Left lung (tissue), 10 donors: ENCODE data around the gene PTPRD. TPM values are rescaled to one million over a fixed set of nuclear protein-coding genes. Genes with fewer than 3 reads are reported as not detected.

Source experiments
- ATAC-seq: fragments of 200-7000 bp; cut with Tn5 transposase; one replicate; pipeline ENCODE4 v1.9.1; 2020; ENCODE audit warnings: moderate library complexity
- DNase-seq, 4 donors: peaks; one replicate each; pipeline ENCODE4 v3.0.0-alpha.2; 2013 to 2020
- H3K27ac ChIP-seq, 2 donors: fragments of 200-600 bp; sonication (generic) in 1 of 2; one replicate each; pipeline versions ENCODE4 v1.5.0 to v1.8.0; 2020 to 2021
- H3K27me3 ChIP-seq, 2 donors: fragments of 200-600 bp; sonication (generic) in 1 of 2; one replicate each; pipeline versions ENCODE4 v1.5.0 to v1.8.0; 2020 to 2021
- H3K36me3 ChIP-seq, 2 donors: fragments of 200-600 bp; sonication (generic) in 1 of 2; one replicate each; pipeline versions ENCODE4 v1.5.0 to v1.8.0; 2020 to 2021
- H3K4me1 ChIP-seq, 2 donors: fragments of 200-600 bp; one replicate each; pipeline ENCODE4 v1.8.0; 2021
- H3K4me3 ChIP-seq, 2 donors: fragments of 200-600 bp; sonication (generic) in 1 of 2; one replicate each; pipeline versions ENCODE4 v1.5.0 to v1.8.0; 2020 to 2021; ENCODE audit warnings: mild to moderate bottlenecking in 1 of 2
- H3K9me3 ChIP-seq, 2 donors: fragments of 200-600 bp; sonication (generic) in 1 of 2; one replicate each; pipeline versions ENCODE4 v1.5.0 to v1.8.0; 2020 to 2021
- CTCF ChIP-seq, 2 donors: fragments of 200-600 bp; sonication (generic) in 1 of 2; IDR thresholded peaks; one replicate each; pipeline versions ENCODE4 v1.5.0 to v1.8.0; 2021; ENCODE audit warnings: antibody characterized with exemption in 2 of 2
- intact Hi-C, 2 donors: fragments of 100-400 bp; cut with DNase I; formaldehyde crosslinking; loops; one replicate each; pipeline versions ENCODE4 v1.11.2 to v1.14.2; 2022
- polyA plus RNA-seq, 6 donors: library from polyadenylated mRNA; unstranded; fragments of 120-200 nt; gene quantifications; one replicate each; pipeline ENCODE4 v1.2.1, GENCODE V29; 2013; ENCODE audit not compliant: insufficient read length in 6 of 6
- total RNA-seq, 2 donors: library from RNA; stranded (reverse); fragmentation: NEBNext Ultra II Directional; extraction: Animal tissue kit (Norgen Biotek cat#: 25700); gene quantifications; one replicate each; pipeline ENCODE4 v1.2.1, GENCODE V29; 2021
- donor health status: DM: no; HTN: yes; CAD: no.
- donor health status: DM: no; HTN: no; CAD: no.

PTPRD gene
- total and polyA plus RNA-seq, 8 donors, result 24.2 to 167 (median 139) TPM

- no peaks in the 10 kb centered on the region for H3K4me1 ChIP-seq
- ATAC-seq, result no peak
- H3K27ac ChIP-seq, result no peak overlapping the region
- no peaks in the 10 kb centered on the region for H3K36me3 ChIP-seq
- H3K4me3 ChIP-seq, result no peak overlapping the region
- H3K27me3 ChIP-seq, result no peaks in the 10 kb centered on the region
- intact Hi-C loops, result no loop called here
- no peaks in the 10 kb centered on the region for H3K9me3 ChIP-seq
- no peak for TF ChIP-seq CTCF (IDR thresholded peaks at IDR 0.05)
- no peak for DNase-seq
Observed at GRCh38 chr9:8844549-8844948, 1768.3 kb downstream of the PTPRD start.

- Histone ChIP-seq H3K36me3 (no peaks in the 10 kb centered on the region), H3K4me3 (no peak overlapping the region), H3K27ac (no peak overlapping the region), H3K9me3 (no peaks in the 10 kb centered on the region), H3K27me3 (no peaks in the 10 kb centered on the region), H3K4me1 (no peaks in the 10 kb centered on the region)
- DNase-seq (no peak), ATAC-seq (no peak)
- intact Hi-C loops, result no loop called here
- no peak for TF ChIP-seq CTCF (IDR thresholded peaks at IDR 0.05)
Observed at GRCh38 chr9:8842402-8843193, 1770.2 kb downstream of the PTPRD start.

DNA sequence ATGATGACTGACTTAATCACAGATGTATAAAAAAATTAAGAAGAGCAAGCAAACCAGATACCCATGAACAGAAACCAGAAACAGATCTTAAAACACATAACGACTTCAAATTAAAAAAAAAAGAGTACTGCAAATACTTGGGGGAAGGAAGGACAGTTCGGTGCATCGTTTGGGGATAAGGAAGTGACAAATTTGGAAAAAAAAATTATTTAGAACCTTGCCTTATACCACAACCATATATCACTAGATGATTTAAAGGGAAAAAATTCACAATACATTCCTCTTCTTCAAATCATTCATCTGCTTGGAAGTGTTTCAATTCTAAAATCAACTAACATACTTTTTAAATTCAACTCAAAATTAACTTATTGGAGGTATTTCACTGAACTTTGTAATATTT, 1774.7 kb downstream of the PTPRD start:
- no peak overlapping the region for H3K4me3 ChIP-seq
- no peak for TF ChIP-seq CTCF (IDR thresholded peaks at IDR 0.05)
- ATAC-seq, result no peak
- no peaks in the 10 kb centered on the region for H3K27me3 ChIP-seq
- no peaks in the 10 kb centered on the region for H3K9me3 ChIP-seq
- no peak overlapping the region for H3K27ac ChIP-seq
- intact Hi-C loops, result no loop called here
- no peak for DNase-seq
- H3K4me1 ChIP-seq, result no peaks in the 10 kb centered on the region
- H3K36me3 ChIP-seq, result no peaks in the 10 kb centered on the region

- H3K4me1 ChIP-seq, result no peaks in the 10 kb centered on the region
Observed at GRCh38 chr9:8835291-8835690, 1777.5 kb downstream of the PTPRD start.

DNA sequence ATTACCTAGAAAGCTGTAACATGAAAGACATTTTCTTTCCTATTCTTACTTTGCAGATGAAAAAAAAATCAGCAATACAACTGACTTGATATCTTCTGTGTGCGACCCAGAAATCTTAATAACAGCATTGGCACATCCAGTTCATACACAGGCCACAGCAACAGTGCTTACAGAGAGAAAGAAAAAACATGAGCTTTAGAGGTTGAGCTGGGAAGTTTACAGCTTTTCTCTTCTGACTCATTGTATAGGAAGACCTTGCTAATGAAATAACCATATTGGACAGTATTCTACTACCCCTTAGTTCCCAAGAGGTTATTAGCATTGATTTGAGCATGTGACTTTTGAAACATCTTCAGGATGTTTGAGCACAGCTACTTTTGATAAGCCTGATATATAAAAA, 1779.8 kb downstream of the PTPRD start:
- Histone ChIP-seq H3K27ac (no peak overlapping the region), H3K4me3 (no peak overlapping the region), H3K4me1 (no peaks in the 10 kb centered on the region), H3K27me3 (no peaks in the 10 kb centered on the region), H3K36me3 (no peaks in the 10 kb centered on the region), H3K9me3 (no peaks in the 10 kb centered on the region)
- no peak for TF ChIP-seq CTCF (IDR thresholded peaks at IDR 0.05)
- DNase-seq (no peak), ATAC-seq (no peak)
- intact Hi-C loops, result no loop called here

More at GRCh38 chr9:8835291-8835690, 1777.5 kb downstream of the PTPRD start:
- intact Hi-C loops, result no loop called here
- Histone ChIP-seq H3K9me3 (no peaks in the 10 kb centered on the region), H3K36me3 (no peaks in the 10 kb centered on the region), H3K4me3 (no peak overlapping the region), H3K27ac (no peak overlapping the region), H3K27me3 (no peaks in the 10 kb centered on the region)
- TF ChIP-seq CTCF (IDR thresholded peaks at IDR 0.05), result no peak
- no peak for ATAC-seq
- DNase-seq, result no peak
